ENCODE data around the gene BBS7. TPM values are rescaled to one million over a fixed set of nuclear protein-coding genes. Genes with fewer than 3 reads are reported as not detected.

Gene BBS7
- polyA plus RNA-seq, 1 experiment, result 28.9 TPM

DNA sequence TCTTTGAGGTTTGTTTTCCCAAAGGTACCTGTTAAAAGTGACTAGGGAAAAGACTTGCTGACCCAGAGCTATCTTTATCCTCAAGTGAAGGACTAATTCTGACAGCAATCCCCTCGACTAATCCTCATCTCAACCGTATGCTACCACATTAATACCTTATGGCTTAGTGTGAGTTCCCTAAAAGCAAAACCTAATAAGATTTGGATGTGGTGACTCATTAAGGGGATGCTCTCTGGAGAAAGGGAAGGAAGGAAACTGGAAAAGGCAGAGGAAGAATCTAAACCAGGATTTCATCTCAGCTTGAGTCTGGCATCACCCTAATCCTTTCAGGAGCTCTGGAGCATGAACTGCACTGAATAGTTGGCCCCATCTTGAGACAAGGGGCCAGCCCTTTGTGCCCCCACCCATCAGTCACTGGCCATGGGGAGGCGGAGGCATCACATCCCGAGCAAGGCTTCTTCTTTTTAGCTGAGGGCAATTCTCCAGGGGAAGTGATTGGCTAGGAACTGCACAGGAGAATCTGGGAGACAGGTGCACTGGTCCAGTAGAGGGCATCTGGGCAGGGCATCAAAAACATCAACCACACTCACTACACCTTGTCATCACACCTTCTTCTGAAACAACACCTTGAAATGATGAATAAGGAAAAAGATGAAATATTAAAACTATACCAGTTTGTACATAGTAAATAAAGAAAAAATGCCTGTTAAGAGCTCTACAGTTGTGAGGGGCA lies 6.9 kb upstream of the BBS7 start:
- DNase-seq (ENCODE audit: low read depth, low spot score), result no peak
- TF ChIP-seq, protein P1, sequence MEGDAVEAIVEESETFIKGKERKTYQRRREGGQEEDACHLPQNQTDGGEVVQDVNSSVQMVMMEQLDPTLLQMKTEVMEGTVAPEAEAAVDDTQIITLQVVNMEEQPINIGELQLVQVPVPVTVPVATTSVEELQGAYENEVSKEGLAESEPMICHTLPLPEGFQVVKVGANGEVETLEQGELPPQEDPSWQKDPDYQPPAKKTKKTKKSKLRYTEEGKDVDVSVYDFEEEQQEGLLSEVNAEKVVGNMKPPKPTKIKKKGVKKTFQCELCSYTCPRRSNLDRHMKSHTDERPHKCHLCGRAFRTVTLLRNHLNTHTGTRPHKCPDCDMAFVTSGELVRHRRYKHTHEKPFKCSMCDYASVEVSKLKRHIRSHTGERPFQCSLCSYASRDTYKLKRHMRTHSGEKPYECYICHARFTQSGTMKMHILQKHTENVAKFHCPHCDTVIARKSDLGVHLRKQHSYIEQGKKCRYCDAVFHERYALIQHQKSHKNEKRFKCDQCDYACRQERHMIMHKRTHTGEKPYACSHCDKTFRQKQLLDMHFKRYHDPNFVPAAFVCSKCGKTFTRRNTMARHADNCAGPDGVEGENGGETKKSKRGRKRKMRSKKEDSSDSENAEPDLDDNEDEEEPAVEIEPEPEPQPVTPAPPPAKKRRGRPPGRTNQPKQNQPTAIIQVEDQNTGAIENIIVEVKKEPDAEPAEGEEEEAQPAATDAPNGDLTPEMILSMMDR (IDR thresholded peaks at IDR 0.05; ENCODE audit: low read depth, low read length), result no peak
- Histone ChIP-seq H3K27me3 (ENCODE audit: control insufficient read depth, insufficient read depth, low read length) (no peaks in the 10 kb centered on the region), H3K9me3 (ENCODE audit: control insufficient read depth, insufficient read depth, low read length) (no peaks in the 10 kb centered on the region), H3K4me3 (ENCODE audit: low read depth, low read length) (no peak overlapping the region), H3K27ac (ENCODE audit: low read depth, low read length) (no peak overlapping the region)
- ChIA-PET POLR2A (interaction anchor here (0.6 kb wide), 1 partner anchor 1902 kb away, joined by 3 read pairs; no protein-coding TSS in a partner anchor), CTCF (no interaction called here)

DNA sequence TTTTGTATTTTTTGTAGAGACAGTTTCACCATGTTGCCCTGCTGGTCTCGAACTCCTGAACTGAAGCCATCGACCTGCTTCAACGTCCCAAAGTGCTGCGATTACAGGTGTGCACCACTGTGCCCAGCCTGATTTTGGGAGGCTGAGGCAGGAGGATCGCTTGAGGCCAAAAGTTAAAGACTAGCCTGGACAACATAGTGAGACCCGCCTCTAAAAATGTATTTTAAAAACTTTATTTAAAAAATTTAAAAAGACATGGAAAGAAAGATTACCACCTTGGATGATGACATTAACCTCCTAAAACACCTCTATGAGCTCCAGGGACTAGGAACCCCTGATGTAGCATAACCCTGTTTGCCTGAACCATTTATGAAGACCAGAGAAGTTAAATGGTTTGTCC lies 5.8 kb upstream of the BBS7 start:
- no peaks in the 10 kb centered on the region for H3K9me3 ChIP-seq (ENCODE audit: control insufficient read depth, insufficient read depth, low read length)
- H3K4me3 ChIP-seq (ENCODE audit: low read depth, low read length), result no peak overlapping the region
- ChIA-PET POLR2A (no interaction called here), CTCF (no interaction called here)
- H3K27me3 ChIP-seq (ENCODE audit: control insufficient read depth, insufficient read depth, low read length), result no peaks in the 10 kb centered on the region
- TF ChIP-seq, protein P1 (IDR thresholded peaks at IDR 0.05; ENCODE audit: low read depth, low read length), result no peak
- no peak for DNase-seq (ENCODE audit: low read depth, low spot score)
- H3K27ac ChIP-seq (ENCODE audit: low read depth, low read length), result no peak overlapping the region

DNA sequence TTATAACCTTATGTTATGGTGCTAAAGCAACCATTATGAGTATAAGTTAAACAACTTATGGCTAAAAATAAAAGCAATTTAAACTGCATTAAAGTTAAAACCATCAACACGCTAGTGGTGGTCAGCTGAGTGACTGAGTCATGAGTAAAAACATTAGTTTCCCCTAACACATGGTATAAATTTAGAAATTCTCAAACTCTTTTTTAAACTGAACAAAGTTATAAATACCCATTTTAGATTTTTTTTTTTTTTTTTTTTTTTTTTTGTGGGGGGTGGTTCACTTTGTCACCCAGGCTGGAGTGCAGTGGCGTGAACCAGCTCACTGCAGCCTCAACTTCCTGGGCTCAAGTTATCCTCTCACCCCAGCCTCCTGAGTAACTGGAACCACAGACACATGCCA lies 5.4 kb upstream of the BBS7 start:
- TF ChIP-seq, protein P1 (IDR thresholded peaks at IDR 0.05; ENCODE audit: low read depth, low read length), result no peak
- POLR2A ChIA-PET, result no interaction called here
- no peak for DNase-seq (ENCODE audit: low read depth, low spot score)
- Histone ChIP-seq H3K27ac (ENCODE audit: low read depth, low read length) (no peak overlapping the region), H3K4me3 (ENCODE audit: low read depth, low read length) (no peak overlapping the region), H3K27me3 (ENCODE audit: control insufficient read depth, insufficient read depth, low read length) (no peaks in the 10 kb centered on the region), H3K9me3 (ENCODE audit: control insufficient read depth, insufficient read depth, low read length) (no peaks in the 10 kb centered on the region)
- CTCF ChIA-PET, result interaction anchor here (0.8 kb wide), 1 partner anchor 468 kb away, joined by 4 read pairs; no protein-coding TSS in a partner anchor

DNA sequence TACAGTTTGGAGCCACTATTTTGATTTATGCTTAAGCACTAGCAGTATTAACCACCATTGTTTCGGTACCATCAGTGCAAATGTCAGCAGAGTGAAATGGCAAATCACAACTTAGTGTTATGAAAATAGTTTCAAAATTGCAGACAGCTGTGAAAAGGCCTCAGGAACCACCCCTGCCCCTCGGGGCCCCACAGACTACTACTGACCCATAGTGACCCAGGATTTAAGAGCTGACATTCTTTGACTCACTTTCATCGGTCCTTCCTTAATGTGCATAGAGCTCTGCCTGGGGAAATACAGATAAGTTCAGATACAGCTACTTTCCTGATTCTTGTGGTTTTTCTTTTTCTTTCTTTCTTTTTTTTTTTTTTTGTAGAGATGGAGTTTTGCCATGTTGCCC lies 3.3 kb upstream of the BBS7 start:
- POLR2A ChIA-PET, result no interaction called here
- DNase-seq (ENCODE audit: low read depth, low spot score), result no peak
- CTCF ChIA-PET, result interaction anchor here (0.7 to 1.0 kb wide), 2 partner anchors 27 to 316 kb away, joined by 3 to 4 read pairs; no protein-coding TSS in a partner anchor

DNA sequence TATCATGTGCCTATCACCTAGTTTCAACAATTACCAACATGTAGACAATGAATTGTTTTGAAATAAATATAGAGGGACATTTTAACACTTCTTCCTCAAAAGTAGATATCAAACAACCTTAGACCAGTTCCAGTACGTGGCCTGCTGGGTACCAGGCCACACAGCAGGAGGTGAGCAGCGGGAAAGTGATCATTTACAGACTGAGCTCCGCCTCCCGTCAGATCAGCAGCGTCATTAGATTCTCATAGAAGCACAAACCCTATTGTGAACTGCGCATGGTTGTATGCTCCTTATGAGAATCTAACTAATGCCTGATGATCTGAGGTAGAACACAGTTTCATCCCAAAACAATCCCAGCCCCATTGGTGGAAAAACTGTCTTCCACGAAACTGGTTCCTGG lies 6.5 kb downstream of the BBS7 start:
- TF ChIP-seq, protein P1 (IDR thresholded peaks at IDR 0.05; ENCODE audit: low read depth, low read length), result no peak
- POLR2A ChIA-PET, result no interaction called here
- Histone ChIP-seq H3K9me3 (ENCODE audit: control insufficient read depth, insufficient read depth, low read length) (no peaks in the 10 kb centered on the region), H3K27ac (ENCODE audit: low read depth, low read length) (no peak overlapping the region), H3K4me3 (ENCODE audit: low read depth, low read length) (no peak overlapping the region), H3K27me3 (ENCODE audit: control insufficient read depth, insufficient read depth, low read length) (no peaks in the 10 kb centered on the region)
- CTCF ChIA-PET, result no interaction called here
- DNase-seq (ENCODE audit: low read depth, low spot score), result no peak

More for the DNA sequence above, 3.3 kb upstream of the BBS7 start:
- Histone ChIP-seq H3K27ac (ENCODE audit: low read depth, low read length) (no peak overlapping the region), H3K9me3 (ENCODE audit: control insufficient read depth, insufficient read depth, low read length) (0 out of 2 replicates have a peak, but pooled peaks cover 3% of the 10 kb centered on the region), H3K4me3 (ENCODE audit: low read depth, low read length) (no peak overlapping the region), H3K27me3 (ENCODE audit: control insufficient read depth, insufficient read depth, low read length) (no peaks in the 10 kb centered on the region)
- TF ChIP-seq, protein P1 (IDR thresholded peaks at IDR 0.05; ENCODE audit: low read depth, low read length), result no peak

Measured in AG04450 (cell line).